IMR-90 (cell line): ENCODE measurements around the gene OR6B1. TPM values are rescaled to one million over a fixed set of nuclear protein-coding genes. Genes with fewer than 3 reads are reported as not detected.

Source experiments
- ATAC-seq: fragments of 200-7000 bp; cut with Tn5 transposase; 2 replicates; pipeline ENCODE4 v1.9.1; 2020; ENCODE audit warnings: low read depth, mild to moderate bottlenecking, moderate library complexity
- BruUV-seq: library from RNA; stranded (reverse); fragments of 400-500 nt; replicated peaks from 2 replicates; lab custom pipeline; 2021; lab: Mats Ljungman, UMichigan
- CTCF ChIA-PET: fragments of 300-600 bp; formaldehyde crosslinking; extraction: SDS; loops from one replicate; lab custom pipeline; 2021; ENCODE audit warnings: antibody characterized with exemption; lab: Yijun Ruan, JAX
- POLR2A ChIA-PET: fragments of 300-600 bp; sonication (Branson Sonifier 250); formaldehyde crosslinking; loops from one replicate; lab custom pipeline; 2022; ENCODE audit warnings: antibody characterized with exemption; ENCODE audit not compliant: unreplicated experiment; lab: Charles Lee
- DNase-seq: peaks from one replicate; pipeline ENCODE4 v3.0.0; 2013
- H2AFZ ChIP-seq: replicated peaks from 2 replicates; pipeline ENCODE3; 2013; ENCODE audit warnings: low read length, mild to moderate bottlenecking; ENCODE audit not compliant: poor library complexity
- H2AK5ac ChIP-seq: 2 replicates; pipeline ENCODE4 v1.6.1; 2013; ENCODE audit warnings: low read depth, low read length, inconsistent platforms
- H2AK9ac ChIP-seq: replicated peaks from 2 replicates; pipeline ENCODE3; 2013; ENCODE audit warnings: mild to moderate bottlenecking, low read depth, low read length, moderate library complexity; ENCODE audit not compliant: poor library complexity
- H2BK120ac ChIP-seq: 2 replicates; pipeline ENCODE4 v1.6.1; 2013; ENCODE audit warnings: low read depth, low read length, inconsistent platforms
- H2BK15ac ChIP-seq: 3 replicates; pipeline ENCODE4 v1.6.1; 2013; ENCODE audit warnings: low read depth, low read length, inconsistent platforms
- H2BK20ac ChIP-seq: 2 replicates; pipeline ENCODE4 v1.6.1; 2013; ENCODE audit warnings: low read depth, mild to moderate bottlenecking, inconsistent platforms, low read length, moderate library complexity
- H2BK5ac ChIP-seq: 2 replicates; pipeline ENCODE4 v1.6.1; 2013; ENCODE audit warnings: mild to moderate bottlenecking, low read depth, low read length, inconsistent platforms; ENCODE audit not compliant: poor library complexity, severe bottlenecking
- H3K14ac ChIP-seq: replicated peaks from 2 replicates; pipeline ENCODE4 v1.6.1; 2013; ENCODE audit warnings: low read depth, low read length, inconsistent platforms
- H3K18ac ChIP-seq: 2 replicates; pipeline ENCODE4 v1.6.1; 2013; ENCODE audit warnings: low read depth, low read length, control low read depth
- H3K23ac ChIP-seq: 2 replicates; pipeline ENCODE4 v1.6.1; 2013; ENCODE audit warnings: low read depth, low read length, inconsistent platforms
- H3K27ac ChIP-seq: 2 replicates; pipeline ENCODE4 v1.5.1; 2013; ENCODE audit warnings: mild to moderate bottlenecking, control low read depth, low read length; ENCODE audit not compliant: insufficient read depth
- H3K27me3 ChIP-seq: 2 replicates; pipeline ENCODE4 v1.6.1; 2013; ENCODE audit warnings: low read length; ENCODE audit not compliant: control insufficient read depth, insufficient read depth
- H3K36me3 ChIP-seq: 2 replicates; pipeline ENCODE4 v1.6.1; 2013; ENCODE audit warnings: low read length, mixed read lengths; ENCODE audit not compliant: control insufficient read depth, insufficient read depth
- H3K4ac ChIP-seq: 2 replicates; pipeline ENCODE4 v1.6.1; 2013; ENCODE audit warnings: low read depth, low read length, inconsistent platforms
- H3K4me1 ChIP-seq: 2 replicates; pipeline ENCODE4 v1.6.1; 2013; ENCODE audit warnings: low read length, mixed read lengths; ENCODE audit not compliant: control insufficient read depth, insufficient read depth
- H3K4me2 ChIP-seq: 2 replicates; pipeline ENCODE4 v1.6.1; 2013; ENCODE audit warnings: low read depth, mild to moderate bottlenecking, control low read depth, low read length, moderate library complexity
- H3K4me3 ChIP-seq: 2 replicates; pipeline ENCODE4 v1.5.1; 2013; ENCODE audit warnings: low read depth, mild to moderate bottlenecking, control low read depth, low read length, moderate library complexity; ENCODE audit not compliant: insufficient read depth
- H3K56ac ChIP-seq: 2 replicates; pipeline ENCODE4 v1.6.1; 2013; ENCODE audit warnings: low read length, inconsistent platforms; ENCODE audit not compliant: insufficient read depth; ENCODE audit errors: extremely low read depth
- H3K79me1 ChIP-seq, 2 experiments: 2 replicates each; pipeline ENCODE4 v1.6.1; 2013; ENCODE audit warnings: low read length in 2 of 2, inconsistent platforms in 1 of 2, low read depth in 1 of 2
- H3K9ac ChIP-seq: 2 replicates; pipeline ENCODE4 v1.6.1; 2013; ENCODE audit warnings: low read depth, low read length, control low read depth
- H3K9me1 ChIP-seq: 2 replicates; pipeline ENCODE4 v1.6.1; 2013; ENCODE audit warnings: low read length, inconsistent platforms; ENCODE audit not compliant: insufficient read depth
- H3K9me3 ChIP-seq: 2 replicates; pipeline ENCODE4 v1.6.1; 2013; ENCODE audit warnings: low read length; ENCODE audit not compliant: control insufficient read depth, insufficient read depth
- H4K20me1 ChIP-seq: 2 replicates; pipeline ENCODE4 v1.6.1; 2013; ENCODE audit warnings: low read length, inconsistent platforms; ENCODE audit not compliant: insufficient read depth
- H4K5ac ChIP-seq: 2 replicates; pipeline ENCODE4 v1.6.1; 2013; ENCODE audit warnings: mild to moderate bottlenecking, low read depth, low read length, control low read depth
- H4K8ac ChIP-seq, 2 experiments: 2 replicates each; pipeline ENCODE4 v1.6.1; 2013; ENCODE audit warnings: low read depth in 2 of 2, low read length in 2 of 2, control low read depth in 1 of 2, inconsistent platforms in 1 of 2
- H4K91ac ChIP-seq: 2 replicates; pipeline ENCODE4 v1.6.1; 2013; ENCODE audit warnings: low read depth, low read length, inconsistent platforms; ENCODE audit not compliant: insufficient read depth
- BHLHE40 ChIP-seq: fragments of 150-350 bp; IDR thresholded peaks from 2 replicates; pipeline ENCODE4 v1.6.1; 2016; ENCODE audit warnings: mild to moderate bottlenecking, low read depth, low read length
- NFE2L2 ChIP-seq: fragments of 150-350 bp; IDR thresholded peaks from 2 replicates; pipeline ENCODE4 v1.6.1; 2016; ENCODE audit warnings: low read depth, mild to moderate bottlenecking, low read length
- RAD21 ChIP-seq: IDR thresholded peaks from 2 replicates; pipeline ENCODE4 v1.6.1; 2012; ENCODE audit warnings: low read length, improper control_type of control experiment
- SMC3 ChIP-seq: fragments of 150-350 bp; IDR thresholded peaks from 2 replicates; pipeline ENCODE4 v1.6.1; 2016; ENCODE audit warnings: low read depth, mild to moderate bottlenecking, antibody characterized with exemption, low read length, moderate library complexity
- WGBS, 2 experiments: methylation state at CpG; one replicate each; pipeline versions ENCODE4 v1.1.5 to v1.1.7; 2013; ENCODE audit warnings: missing lambda C conversion rate in 2 of 2; ENCODE audit not compliant: insufficient read length in 1 of 2; ENCODE audit errors: extremely low coverage in 2 of 2; 5-methylcytosine and 5-hydroxymethylcytosine counted together
- dilution Hi-C: fragments of 300-500 bp; cut with HindIII; formaldehyde crosslinking; loops from one replicate; pipeline ENCODE4 v1.14.3; 2018; ENCODE audit warnings: low sequenced_read_pairs; ENCODE audit not compliant: unreplicated experiment
- in situ Hi-C: fragments of 300-500 bp; cut with MboI; formaldehyde crosslinking; loops from 3 replicates; pipeline ENCODE4 v1.14.3; 2019; ENCODE audit warnings: low sequenced_read_pairs, inconsistent platforms, mixed read lengths
- intact Hi-C: fragments of 100-400 bp; cut with micrococcal nuclease; formaldehyde crosslinking; loops from 2 replicates; pipeline ENCODE4 v1.10.0; 2022
- polyA plus RNA-seq, 3 experiments: library from polyadenylated mRNA; depleted of rRNA; stranded (reverse); fragments of >200 nt; gene quantifications; 2 replicates each; pipeline ENCODE4 v1.2.3, GENCODE V29; 2012; ENCODE audit warnings: low replicate concordance in 1 of 3
- total RNA-seq: library from RNA; depleted of rRNA; stranded (reverse); fragments of >200 nt; gene quantifications from 2 replicates; pipeline ENCODE4 v1.2.3, GENCODE V29; 2012
- TF ChIP-seq, protein P1 (sequence below): conservative IDR thresholded peaks from 2 replicates; pipeline ENCODE4 v1.5.1; 2012; ENCODE audit warnings: mild to moderate bottlenecking, low read depth, low read length, improper control_type of control experiment

The OR6B1 gene
- total and polyA plus RNA-seq, 2 of the 4 experiments (the other 2 are of a cell fraction) = not detected

DNA sequence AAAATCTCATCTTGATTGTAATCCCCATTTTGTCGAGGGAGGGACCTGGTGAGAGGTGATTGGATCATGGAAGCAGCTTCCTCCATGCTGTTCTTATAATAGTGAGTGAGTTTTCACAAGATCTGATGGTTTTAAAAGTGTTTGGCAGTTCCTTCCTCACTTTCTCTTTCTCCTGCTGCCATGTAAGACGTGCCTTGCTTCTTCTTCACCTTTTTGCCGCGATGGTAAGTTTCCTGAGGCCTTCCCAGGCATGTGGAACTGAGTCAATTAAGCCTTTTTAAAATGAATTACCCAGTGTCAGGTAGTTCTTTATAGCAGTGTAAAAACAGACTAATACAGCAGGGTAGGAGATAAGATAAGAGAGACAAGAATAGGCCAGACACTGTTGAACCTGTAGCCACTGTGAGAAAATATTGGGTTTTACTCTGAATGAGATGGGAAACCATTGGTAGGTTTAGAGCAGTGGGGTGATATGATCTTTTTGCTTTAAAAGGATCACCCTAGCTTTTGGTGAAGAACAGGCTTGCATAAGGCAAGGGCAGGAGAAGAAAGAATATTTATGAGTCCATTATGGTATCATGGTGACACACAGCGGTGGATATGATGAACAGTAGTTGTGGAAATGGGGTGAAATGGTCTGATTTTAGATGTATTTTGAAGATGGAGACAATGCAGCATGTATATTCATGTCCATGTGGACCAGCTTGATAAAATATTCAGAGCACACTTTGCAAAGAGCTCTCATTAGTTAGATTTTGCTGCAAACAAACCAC, 11.5 kb downstream of the OR6B1 start:
- Histone ChIP-seq H3K18ac (no peak overlapping the region), H2AK9ac (no peak overlapping the region), H4K20me1 (no peaks in the 10 kb centered on the region), H3K9ac (no peak overlapping the region), H2BK5ac (no peak overlapping the region), H3K14ac (no peak overlapping the region), H3K27ac (no peak overlapping the region), H3K56ac (no peak overlapping the region), H2BK120ac (no peak overlapping the region), H2BK20ac (no peak overlapping the region), H4K8ac (no peak overlapping the region), H2AFZ (no peak overlapping the region), H3K4me1 (no peaks in the 10 kb centered on the region), H4K5ac (no peak overlapping the region), H2AK5ac (no peak overlapping the region), H3K9me3 (no peaks in the 10 kb centered on the region; the same call in 1 of the 2 replicates), H3K9me1 (no peaks in the 10 kb centered on the region), H3K4me2 (no peak overlapping the region), H3K23ac (no peak overlapping the region), H3K79me1 (no peaks in the 10 kb centered on the region), H3K36me3 (no peaks in the 10 kb centered on the region), H3K4ac (no peak overlapping the region), H3K27me3 (no peaks in the 10 kb centered on the region), H3K4me3 (no peak overlapping the region), H2BK15ac (no peak overlapping the region), H4K91ac (no peak overlapping the region)
- ChIA-PET CTCF (interaction anchor here (0.6 to 1.9 kb wide), 8 partner anchors 12 to 283 kb away, joined by 3 to 15 read pairs (median 3); partner anchors contain the start of gene TCAF1), POLR2A (no interaction called here)
- in situ Hi-C loops (no loop called here), dilution Hi-C loops (no loop called here), intact Hi-C loops (loop anchor here (1.0 to 10.0 kb wide), 2 partner anchors 110 to 127 kb away; no protein-coding TSS in a partner anchor)
- WGBS, 2 experiments = 22% methylated on average over 1 of the region's 5 CpGs; no CpG with 5 or more reads in 1 of the 2 experiments
- peak; percentile 51 for DNase-seq
- peak; percentile 90 for ATAC-seq
- TF ChIP-seq, protein P1, sequence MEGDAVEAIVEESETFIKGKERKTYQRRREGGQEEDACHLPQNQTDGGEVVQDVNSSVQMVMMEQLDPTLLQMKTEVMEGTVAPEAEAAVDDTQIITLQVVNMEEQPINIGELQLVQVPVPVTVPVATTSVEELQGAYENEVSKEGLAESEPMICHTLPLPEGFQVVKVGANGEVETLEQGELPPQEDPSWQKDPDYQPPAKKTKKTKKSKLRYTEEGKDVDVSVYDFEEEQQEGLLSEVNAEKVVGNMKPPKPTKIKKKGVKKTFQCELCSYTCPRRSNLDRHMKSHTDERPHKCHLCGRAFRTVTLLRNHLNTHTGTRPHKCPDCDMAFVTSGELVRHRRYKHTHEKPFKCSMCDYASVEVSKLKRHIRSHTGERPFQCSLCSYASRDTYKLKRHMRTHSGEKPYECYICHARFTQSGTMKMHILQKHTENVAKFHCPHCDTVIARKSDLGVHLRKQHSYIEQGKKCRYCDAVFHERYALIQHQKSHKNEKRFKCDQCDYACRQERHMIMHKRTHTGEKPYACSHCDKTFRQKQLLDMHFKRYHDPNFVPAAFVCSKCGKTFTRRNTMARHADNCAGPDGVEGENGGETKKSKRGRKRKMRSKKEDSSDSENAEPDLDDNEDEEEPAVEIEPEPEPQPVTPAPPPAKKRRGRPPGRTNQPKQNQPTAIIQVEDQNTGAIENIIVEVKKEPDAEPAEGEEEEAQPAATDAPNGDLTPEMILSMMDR = peak; percentile 68
- TF ChIP-seq NFE2L2 (no peak), BHLHE40 (no peak), RAD21 (peak; percentile 73), SMC3 (peak; percentile 69)
- no TSS peak for BruUV-seq
